Lower leg skin (tissue), 3 donors: Measurements from ENCODE around the gene VWA5B1.

Experiments used
- CTCF ChIP-seq, 3 donors: fragments of 450-650 bp; IDR thresholded peaks; one replicate each; pipeline ENCODE4 v1.5.1; 2016; ENCODE audit warnings: antibody characterized with exemption in 3 of 3, mild to moderate bottlenecking in 3 of 3, moderate library complexity in 2 of 3
- POLR2A ChIP-seq, 2 donors: fragments of 450-650 bp; IDR thresholded peaks; one replicate each; pipeline ENCODE4 v1.6.1; 2016 to 2017; ENCODE audit warnings: antibody characterized with exemption in 2 of 2, mild to moderate bottlenecking in 1 of 2, moderate library complexity in 1 of 2

- TF ChIP-seq POLR2A (IDR thresholded peaks at IDR 0.05) = no peak
- TF ChIP-seq CTCF (IDR thresholded peaks at IDR 0.05) = no peak
Observed at GRCh38 chr1:20282533-20282932, 8.1 kb upstream of the VWA5B1 start.
